ENCODE data around the gene NPR3. TPM values are rescaled to one million over a fixed set of nuclear protein-coding genes. Genes with fewer than 3 reads are reported as not detected.

Gene NPR3
- total and polyA plus RNA-seq, 2 donors (not counting 1 experiment from before 2014, with no cell fraction given): 14.9 to 87.3 TPM

- no peak for DNase-seq (ENCODE audit: low read depth in 2 of 2)
- no peak overlapping the region for H3K27ac ChIP-seq (ENCODE audit: insufficient read depth, low read length)
- no peaks in the 10 kb centered on the region for H4K20me1 ChIP-seq (ENCODE audit: control insufficient read depth, extremely low read depth, insufficient read depth, low read length)
- TF ChIP-seq CTCF (conservative IDR thresholded peaks at IDR 0.05 in 1 of 2, IDR thresholded peaks at IDR 0.05 in 1 of 2; ENCODE audit: low read depth in 1 of 2, low read length in 2 of 2) (no peak), EZH2 (IDR thresholded peaks at IDR 0.05; ENCODE audit: low read length, missing control alignments) (no peak)
- no peaks in the 10 kb centered on the region for H3K36me3 ChIP-seq (ENCODE audit: control insufficient read depth, insufficient read depth, low read length)
- H3K9ac ChIP-seq (ENCODE audit: insufficient read depth, low read length): no peak overlapping the region
- no peak overlapping the region for H3K4me2 ChIP-seq (ENCODE audit: extremely low read depth, insufficient read depth, low read length)
- no peaks in the 10 kb centered on the region for H3K9me3 ChIP-seq (ENCODE audit: control insufficient read depth, insufficient read depth, low read depth, low read length)
- no peaks in the 10 kb centered on the region for H3K27me3 ChIP-seq (ENCODE audit: control insufficient read depth, insufficient read depth, low read length)
- no peak overlapping the region for H2AFZ ChIP-seq (ENCODE audit: low read length)
- no peaks in the 10 kb centered on the region for H3K4me1 ChIP-seq (ENCODE audit: control insufficient read depth, extremely low read depth, insufficient read depth, low read length)
- H3K79me2 ChIP-seq (ENCODE audit: control insufficient read depth, insufficient read depth, low read length): no peaks in the 10 kb centered on the region
- no peak overlapping the region for H3K4me3 ChIP-seq (replicated peaks in 1 of 4; ENCODE audit: control extremely low read depth in 1 of 4, insufficient read depth in 1 of 4, low read depth in 3 of 4, low read length in 4 of 4)
These were observed 65.1 kb downstream of the NPR3 start for GRCh38 chr5:32776200-32776599.

- Histone ChIP-seq H3K4me2 (ENCODE audit: extremely low read depth, insufficient read depth, low read length) (no peak overlapping the region), H3K4me3 (replicated peaks in 1 of 4; ENCODE audit: control extremely low read depth in 1 of 4, insufficient read depth in 1 of 4, low read depth in 3 of 4, low read length in 4 of 4) (no peak overlapping the region), H3K4me1 (ENCODE audit: control insufficient read depth, extremely low read depth, insufficient read depth, low read length) (no peaks in the 10 kb centered on the region), H3K9me3 (ENCODE audit: control insufficient read depth, insufficient read depth, low read depth, low read length) (no peaks in the 10 kb centered on the region), H3K9ac (ENCODE audit: insufficient read depth, low read length) (no peak overlapping the region), H3K79me2 (ENCODE audit: control insufficient read depth, insufficient read depth, low read length) (no peaks in the 10 kb centered on the region), H3K36me3 (ENCODE audit: control insufficient read depth, insufficient read depth, low read length) (no peaks in the 10 kb centered on the region), H2AFZ (ENCODE audit: low read length) (no peak overlapping the region), H3K27ac (ENCODE audit: insufficient read depth, low read length) (no peak overlapping the region), H3K27me3 (ENCODE audit: control insufficient read depth, insufficient read depth, low read length) (no peaks in the 10 kb centered on the region), H4K20me1 (ENCODE audit: control insufficient read depth, extremely low read depth, insufficient read depth, low read length) (no peaks in the 10 kb centered on the region)
- TF ChIP-seq CTCF (conservative IDR thresholded peaks at IDR 0.05 in 1 of 2, IDR thresholded peaks at IDR 0.05 in 1 of 2; ENCODE audit: low read depth in 1 of 2, low read length in 2 of 2) (no peak), EZH2 (IDR thresholded peaks at IDR 0.05; ENCODE audit: low read length, missing control alignments) (no peak)
- no peak for DNase-seq (ENCODE audit: low read depth in 2 of 2)
These were observed 66.1 kb downstream of the NPR3 start for GRCh38 chr5:32777222-32777621.

DNA sequence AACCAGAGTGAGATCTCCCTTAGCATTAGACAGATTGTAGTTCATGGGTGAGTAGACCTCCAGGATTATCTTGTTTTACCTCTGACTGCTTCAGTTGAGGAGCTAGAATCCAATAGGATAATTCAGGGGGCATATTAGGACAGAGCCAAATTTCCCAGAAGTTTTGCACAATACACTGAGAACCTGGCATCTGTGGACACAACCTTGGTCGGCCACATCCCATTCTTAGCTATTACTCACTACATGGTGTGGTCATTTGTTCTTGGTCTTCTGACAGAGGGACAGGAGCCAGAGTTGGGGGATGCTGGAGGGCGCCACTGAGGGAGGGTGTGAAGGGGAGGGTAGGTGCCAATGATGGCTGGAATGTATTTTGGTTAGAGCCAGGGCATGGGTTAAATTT, 66.6 kb downstream of the NPR3 start:
- no peak overlapping the region for H3K27ac ChIP-seq (ENCODE audit: insufficient read depth, low read length)
- no peak overlapping the region for H2AFZ ChIP-seq (ENCODE audit: low read length)
- H3K9me3 ChIP-seq (ENCODE audit: control insufficient read depth, insufficient read depth, low read depth, low read length): no peaks in the 10 kb centered on the region
- no peaks in the 10 kb centered on the region for H3K36me3 ChIP-seq (ENCODE audit: control insufficient read depth, insufficient read depth, low read length)
- no peak overlapping the region for H3K4me2 ChIP-seq (ENCODE audit: extremely low read depth, insufficient read depth, low read length)
- H4K20me1 ChIP-seq (ENCODE audit: control insufficient read depth, extremely low read depth, insufficient read depth, low read length): no peaks in the 10 kb centered on the region
- peak; percentile 39 to 53 for DNase-seq (ENCODE audit: low read depth in 2 of 2)
- no peaks in the 10 kb centered on the region for H3K79me2 ChIP-seq (ENCODE audit: control insufficient read depth, insufficient read depth, low read length)
- no peaks in the 10 kb centered on the region for H3K27me3 ChIP-seq (ENCODE audit: control insufficient read depth, insufficient read depth, low read length)
- H3K4me1 ChIP-seq (ENCODE audit: control insufficient read depth, extremely low read depth, insufficient read depth, low read length): no peaks in the 10 kb centered on the region
- TF ChIP-seq CTCF (conservative IDR thresholded peaks at IDR 0.05 in 1 of 2, IDR thresholded peaks at IDR 0.05 in 1 of 2; ENCODE audit: low read depth in 1 of 2, low read length in 2 of 2) (no peak), EZH2 (IDR thresholded peaks at IDR 0.05; ENCODE audit: low read length, missing control alignments) (no peak)
- no peak overlapping the region for H3K9ac ChIP-seq (ENCODE audit: insufficient read depth, low read length)
- no peak overlapping the region for H3K4me3 ChIP-seq (replicated peaks in 1 of 4; ENCODE audit: control extremely low read depth in 1 of 4, insufficient read depth in 1 of 4, low read depth in 3 of 4, low read length in 4 of 4)

Data from fibroblast of lung (primary cell).